A673 (cell line): Measurements from ENCODE around the gene VAT1L. TPM values are rescaled to one million over a fixed set of nuclear protein-coding genes. Genes with fewer than 3 reads are reported as not detected.

Experiments
- BruUV-seq: library from RNA; stranded (reverse); fragments of 400-500 nt; replicated peaks from 2 replicates; lab custom pipeline; 2021; lab: Mats Ljungman, UMichigan
- CTCF ChIA-PET: fragments of 300-600 bp; sonication (Branson Sonifier 250); formaldehyde crosslinking; loops from one replicate; lab custom pipeline; 2022; ENCODE audit warnings: antibody characterized with exemption; lab: Charles Lee
- POLR2A ChIA-PET: fragments of 300-600 bp; sonication (Branson Sonifier 250); formaldehyde crosslinking; loops from one replicate; lab custom pipeline; 2022; ENCODE audit warnings: antibody characterized with exemption; ENCODE audit not compliant: low non-redundant PET; lab: Charles Lee
- DNase-seq: peaks from one replicate; pipeline ENCODE4 v3.0.0-alpha.2; 2015; ENCODE audit warnings: low spot score
- H3K27ac ChIP-seq: fragments of 200-600 bp; sonication (generic); 2 replicates; pipeline ENCODE4 v1.5.1; 2016; ENCODE audit warnings: mixed run types, low read depth, mild to moderate bottlenecking, mixed read lengths, antibody characterized with exemption, low read length; ENCODE audit not compliant: poor library complexity, severe bottlenecking
- H3K27me3 ChIP-seq: fragments of 200-600 bp; sonication (generic); replicated peaks from 2 replicates; pipeline ENCODE4 v1.6.1; 2017; ENCODE audit warnings: mixed run types, low read depth, mild to moderate bottlenecking, mixed read lengths, antibody characterized with exemption, low read length; ENCODE audit not compliant: insufficient read depth, poor library complexity
- H3K36me3 ChIP-seq: fragments of 200-600 bp; sonication (generic); 2 replicates; pipeline ENCODE4 v1.6.1; 2016; ENCODE audit warnings: mixed run types, mild to moderate bottlenecking, mixed read lengths, antibody characterized with exemption, low read length; ENCODE audit not compliant: insufficient read depth, poor library complexity, severe bottlenecking
- H3K4me1 ChIP-seq: fragments of 200-600 bp; sonication (generic); 2 replicates; pipeline ENCODE4 v1.6.1; 2017; ENCODE audit warnings: mixed run types, mild to moderate bottlenecking, mixed read lengths, antibody characterized with exemption, low read length; ENCODE audit not compliant: insufficient read depth, poor library complexity, severe bottlenecking
- H3K4me3 ChIP-seq: fragments of 200-600 bp; sonication (generic); 2 replicates; pipeline ENCODE4 v1.5.1; 2016; ENCODE audit warnings: low read depth, mixed run types, mild to moderate bottlenecking, mixed read lengths, low read length; ENCODE audit not compliant: poor library complexity, severe bottlenecking
- H3K9me3 ChIP-seq: fragments of 200-600 bp; sonication (generic); 2 replicates; pipeline ENCODE4 v1.6.1; 2016; ENCODE audit warnings: mixed run types, low read depth, mild to moderate bottlenecking, mixed read lengths, antibody characterized with exemption, low read length; ENCODE audit not compliant: poor library complexity, severe bottlenecking
- CTCF ChIP-seq: fragments of 300-800, 200-600 bp; sonication (generic); conservative IDR thresholded peaks from 2 replicates; pipeline ENCODE4 v1.5.1; 2017; ENCODE audit warnings: low read depth, mild to moderate bottlenecking, antibody characterized with exemption, low read length, moderate library complexity, mixed read lengths
- EZH2 ChIP-seq: fragments of 200-600 bp; sonication (generic); IDR thresholded peaks from 2 replicates; pipeline ENCODE4 v1.6.1; 2017; ENCODE audit warnings: borderline replicate concordance, low read depth, mild to moderate bottlenecking, mixed read lengths, antibody characterized with exemption, low read length; ENCODE audit not compliant: poor library complexity, severe bottlenecking
- intact Hi-C: fragments of 100-400 bp; cut with micrococcal nuclease; formaldehyde crosslinking; loops from one replicate; pipeline ENCODE4 v1.10.0; 2022; ENCODE audit not compliant: unreplicated experiment
- total RNA-seq: library from RNA; stranded (reverse); gene quantifications from 2 replicates; pipeline ENCODE4 v1.2.3, GENCODE V29; 2021

VAT1L gene
- total RNA-seq, 1 experiment from 2014 or later = 0.09 TPM

GRCh38 chr16:78001451-78002025, 213.2 kb downstream of the VAT1L start:
- Histone ChIP-seq H3K36me3 (no peaks in the 10 kb centered on the region), H3K27ac (no peak overlapping the region), H3K9me3 (peaks cover 5% of the 10 kb centered on the region), H3K27me3 (no peaks in the 10 kb centered on the region), H3K4me1 (no peaks in the 10 kb centered on the region), H3K4me3 (no peak overlapping the region)
- no peak for DNase-seq
- BruUV-seq = no TSS peak
- ChIA-PET CTCF (interaction anchor here (0.8 kb wide), 1 partner anchor 48 kb away, joined by 3 read pairs; no protein-coding TSS in a partner anchor), POLR2A (no interaction called here)
- TF ChIP-seq CTCF (no peak), EZH2 (no peak)
- intact Hi-C loops = no loop called here

- no peaks in the 10 kb centered on the region for H3K36me3 ChIP-seq
- H3K27me3 ChIP-seq = no peaks in the 10 kb centered on the region
- ChIA-PET POLR2A (no interaction called here), CTCF (interaction anchor here (0.6 to 1.1 kb wide), 5 partner anchors 91 to 419 kb away, joined by 3 to 4 read pairs (median 3); no protein-coding TSS in a partner anchor)
- TF ChIP-seq EZH2 = no peak
- TF ChIP-seq CTCF = peak; percentile 90
- intact Hi-C loops = loop anchor here (1.0 kb wide), 1 partner anchor 328 kb away; no protein-coding TSS in a partner anchor
- peak; percentile 93 for DNase-seq
- no peaks in the 10 kb centered on the region for H3K4me1 ChIP-seq
- H3K27ac ChIP-seq = no peak overlapping the region
- no peaks in the 10 kb centered on the region for H3K9me3 ChIP-seq
- H3K4me3 ChIP-seq = no peak overlapping the region
- BruUV-seq = no TSS peak
Observed at GRCh38 chr16:78002915-78003538, 214.7 kb downstream of the VAT1L start.

- no peaks in the 10 kb centered on the region for H3K36me3 ChIP-seq
- no peak overlapping the region for H3K4me3 ChIP-seq
- no peaks in the 10 kb centered on the region for H3K27me3 ChIP-seq
- no TSS peak for BruUV-seq
- no peaks in the 10 kb centered on the region for H3K4me1 ChIP-seq
- intact Hi-C loops = no loop called here
- H3K9me3 ChIP-seq = no peaks in the 10 kb centered on the region
- TF ChIP-seq CTCF = no peak
- TF ChIP-seq EZH2 = no peak
- ChIA-PET POLR2A (no interaction called here), CTCF (no interaction called here)
- DNase-seq = no peak
- H3K27ac ChIP-seq = no peak overlapping the region
Observed at GRCh38 chr16:78004517-78004916, 216.2 kb downstream of the VAT1L start.
